Peyer's patch (tissue), 4 donors: ENCODE measurements around the gene MICALL1.

Source experiments
- CTCF ChIP-seq, 6 experiments: fragments of 450-650 bp in 4 of 6; fragments of 200-600 bp in 2 of 6; sonication (generic) in 1 of 6; IDR thresholded peaks; one replicate each; pipeline ENCODE4 v1.5.1; 2017 to 2019; ENCODE audit warnings: antibody characterized with exemption in 6 of 6, mild to moderate bottlenecking in 3 of 6, moderate library complexity in 1 of 6
- POLR2A ChIP-seq, 2 donors: fragments of 450-650 bp; IDR thresholded peaks; one replicate each; pipeline ENCODE4 v1.5.1; 2017; ENCODE audit warnings: antibody characterized with exemption in 2 of 2, mild to moderate bottlenecking in 2 of 2, moderate library complexity in 2 of 2

- TF ChIP-seq CTCF (IDR thresholded peaks at IDR 0.05) (no peak), POLR2A (IDR thresholded peaks at IDR 0.05) (no peak)
These were observed 5.0 kb downstream of the MICALL1 start for GRCh38 chr22:37910890-37911672.
